HG03060 (cell line): ENCODE data around the gene RCBTB2.

Experiments
- ATAC-seq: cut with Tn5 transposase; IDR thresholded peaks from one replicate; pipeline ENCODE4 v1.9.1; 2021; ENCODE audit warnings: low read depth, moderate number of reproducible peaks; ENCODE audit not compliant: unreplicated experiment

Gene RCBTB2

DNA sequence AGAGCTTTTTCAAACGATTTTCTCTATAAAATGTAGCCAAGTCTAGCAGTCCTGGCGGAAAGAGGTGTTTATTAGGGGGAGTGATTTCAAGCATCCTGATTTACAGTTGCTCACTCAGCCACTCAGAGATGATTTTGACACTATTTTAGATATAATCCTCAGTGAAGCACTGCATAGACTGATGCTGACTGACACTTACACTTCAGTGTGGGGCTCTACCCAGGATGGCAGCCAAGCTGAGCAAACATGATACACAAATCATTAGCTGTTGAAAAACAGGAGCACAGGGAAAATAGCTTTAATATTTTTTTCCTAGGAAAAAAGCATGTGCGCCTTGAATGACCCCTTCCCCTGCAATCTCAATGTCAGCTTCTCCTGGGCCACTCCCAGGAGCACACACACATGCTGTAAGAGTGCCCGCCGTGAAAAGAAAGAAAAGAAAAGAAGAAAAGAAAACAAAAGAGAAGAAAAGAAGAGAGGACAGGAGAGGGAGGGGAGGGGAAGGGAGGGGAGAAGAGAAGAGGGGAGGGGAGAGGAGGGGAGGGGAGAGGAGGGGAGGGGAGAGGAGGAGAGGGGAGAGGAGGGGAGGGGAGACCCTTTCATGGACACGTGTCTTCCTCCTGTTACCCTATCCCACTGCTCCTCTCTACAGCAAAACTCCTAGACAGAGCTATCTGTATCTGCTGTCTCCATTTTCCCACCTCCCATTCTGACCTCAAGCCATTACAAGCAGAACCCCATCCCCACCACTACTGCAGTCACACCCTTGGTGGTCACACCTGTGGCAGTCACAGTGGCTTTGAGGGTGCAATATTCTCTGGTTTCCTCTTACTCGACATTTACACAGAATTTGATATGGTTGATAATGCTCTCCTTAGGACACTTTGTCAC is 36.4 kb downstream of the RCBTB2 start:
- ATAC-seq: no peak

DNA sequence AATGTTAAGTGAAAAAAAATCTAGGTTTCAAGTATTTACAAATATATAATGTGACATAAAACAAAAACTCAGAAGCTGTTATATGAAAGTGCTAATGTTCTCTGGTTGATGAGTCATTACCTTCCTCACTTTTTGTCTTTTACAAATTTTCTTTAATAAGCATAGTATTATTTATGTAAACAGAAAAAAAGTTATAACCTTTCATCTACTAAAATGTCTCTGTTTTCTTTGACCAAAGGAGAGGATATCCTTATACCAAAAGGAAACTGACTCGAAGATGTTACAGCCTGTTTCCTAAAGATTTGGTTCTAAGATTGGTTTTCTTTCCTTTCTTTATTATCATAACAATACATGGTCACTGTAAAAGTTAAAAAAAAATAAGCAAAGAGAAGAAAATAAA is 38.0 kb downstream of the RCBTB2 start:
- no peak for ATAC-seq

DNA sequence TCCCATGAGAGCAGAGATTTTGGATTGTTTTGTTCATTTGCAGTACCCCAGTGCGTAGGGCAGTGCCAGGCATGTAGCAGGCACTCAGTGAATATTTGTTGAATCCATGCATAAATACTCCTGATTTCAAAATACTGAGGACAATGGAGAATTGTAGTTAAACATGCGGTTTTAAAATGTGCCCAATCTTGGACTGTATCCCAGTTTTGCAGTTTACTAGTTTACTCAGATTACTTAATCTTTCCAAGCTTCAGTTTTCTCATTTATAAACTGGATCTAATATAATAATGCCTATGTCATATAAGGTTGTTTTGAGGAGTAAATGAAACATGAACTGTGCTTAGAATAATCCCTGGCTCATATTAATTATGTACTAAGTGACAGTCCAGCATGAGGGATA is 39.0 kb downstream of the RCBTB2 start:
- ATAC-seq: no peak

DNA sequence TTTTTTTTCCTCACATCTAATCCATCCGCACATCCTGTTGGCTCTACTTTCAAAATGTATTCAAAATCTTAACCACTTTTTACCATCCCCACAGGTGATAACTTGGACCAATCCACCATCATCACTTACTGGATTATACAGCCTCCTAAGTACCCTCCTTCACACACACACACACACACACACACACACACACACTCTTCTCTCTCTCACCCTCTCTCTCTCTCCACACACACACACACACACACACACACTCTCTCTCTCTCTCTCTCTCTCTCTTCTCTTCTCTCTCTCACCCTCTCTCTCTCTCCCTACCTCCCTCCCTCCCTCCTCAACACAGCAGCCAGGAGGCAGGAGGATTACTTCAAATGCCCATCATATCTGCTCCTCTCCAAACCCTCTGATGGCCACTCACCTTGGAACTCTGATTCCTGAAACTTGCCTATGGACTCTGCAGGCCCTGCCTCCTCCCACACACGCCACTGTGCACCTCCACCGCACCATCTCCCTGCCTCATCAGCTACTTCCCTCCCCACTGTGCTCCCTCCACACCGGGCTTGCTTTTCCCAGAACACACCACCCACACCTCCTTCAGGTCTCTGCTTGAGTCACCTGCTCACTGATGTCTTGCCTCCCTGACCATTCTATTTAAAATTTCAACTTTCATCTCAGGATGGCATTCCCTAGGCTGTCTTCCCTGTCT is 39.7 kb downstream of the RCBTB2 start:
- no peak for ATAC-seq

DNA sequence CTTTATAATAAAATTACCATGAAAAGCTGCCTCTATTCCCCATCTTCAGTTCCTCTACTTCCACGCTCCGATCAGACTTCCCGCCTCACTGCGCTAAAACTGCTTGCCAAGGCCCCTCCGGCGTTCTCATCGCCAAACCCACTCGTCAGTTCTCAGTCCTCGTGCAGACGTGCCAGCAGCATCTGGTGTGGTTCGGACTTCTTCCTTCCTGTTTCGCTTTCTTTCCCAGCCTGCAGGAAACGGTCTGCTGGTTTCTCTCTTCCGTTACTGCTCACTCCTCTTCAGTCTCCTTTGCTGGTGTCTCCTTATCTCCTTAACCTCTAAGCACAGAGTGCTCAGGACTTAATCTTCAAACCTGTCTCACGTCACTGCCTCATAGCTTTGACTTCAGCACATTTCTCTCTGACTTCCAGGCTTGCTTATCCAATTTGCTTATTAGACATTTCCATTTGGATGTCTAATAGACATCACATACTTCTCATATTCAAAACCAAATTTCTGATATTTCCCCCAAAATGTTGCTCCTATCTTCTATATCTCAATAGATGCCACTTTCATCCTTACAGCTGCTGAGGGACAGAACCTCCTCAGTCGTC is 40.3 kb downstream of the RCBTB2 start:
- ATAC-seq: peak; percentile 53

DNA sequence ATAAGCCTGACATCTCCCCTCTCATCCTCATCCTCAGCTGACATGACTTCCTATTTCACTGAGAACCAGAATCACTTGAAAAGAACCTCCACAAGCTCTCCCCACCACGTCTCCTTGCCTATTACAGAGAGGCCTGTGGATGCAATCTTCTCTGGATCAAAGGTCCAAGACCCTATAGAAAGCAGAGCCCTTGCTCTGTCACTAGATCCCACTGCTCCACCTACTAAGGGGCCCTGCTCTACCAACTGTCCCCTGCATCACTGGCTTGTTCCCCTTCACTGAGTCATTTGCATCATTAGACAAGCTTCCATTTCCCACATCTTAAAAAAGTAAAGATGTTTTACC is 40.8 kb downstream of the RCBTB2 start:
- ATAC-seq: peak; percentile 39

DNA sequence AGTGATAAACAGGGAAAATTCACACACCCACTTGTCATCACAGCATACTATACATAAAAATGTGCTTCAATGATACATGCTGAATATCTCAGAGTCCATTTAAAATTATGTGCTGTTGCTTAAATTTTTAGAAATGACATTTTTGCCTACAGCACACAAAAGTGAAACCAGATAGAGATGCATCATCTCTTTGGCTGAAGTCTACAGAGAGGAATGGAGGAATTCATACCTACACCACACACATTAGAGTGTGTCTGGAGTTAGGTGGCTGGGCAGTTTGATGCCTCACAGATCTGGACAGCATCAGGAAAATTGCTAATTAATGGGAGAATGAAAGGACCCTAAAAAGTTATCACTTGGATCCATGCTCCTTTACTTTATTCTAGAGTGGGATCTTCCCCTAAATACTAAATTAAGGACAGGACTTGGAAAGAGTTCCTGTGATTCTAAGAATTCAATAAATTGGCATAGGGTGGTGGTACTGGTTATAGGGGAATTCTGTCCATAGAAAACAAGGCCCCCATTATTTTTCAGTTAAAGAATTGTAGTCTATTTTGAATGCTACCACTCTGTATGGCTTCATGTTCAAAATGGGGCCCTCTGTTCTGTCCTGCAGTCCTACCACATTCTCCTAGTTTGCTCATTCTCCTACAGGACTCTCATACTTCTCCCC is 41.3 kb downstream of the RCBTB2 start:
- no peak for ATAC-seq

DNA sequence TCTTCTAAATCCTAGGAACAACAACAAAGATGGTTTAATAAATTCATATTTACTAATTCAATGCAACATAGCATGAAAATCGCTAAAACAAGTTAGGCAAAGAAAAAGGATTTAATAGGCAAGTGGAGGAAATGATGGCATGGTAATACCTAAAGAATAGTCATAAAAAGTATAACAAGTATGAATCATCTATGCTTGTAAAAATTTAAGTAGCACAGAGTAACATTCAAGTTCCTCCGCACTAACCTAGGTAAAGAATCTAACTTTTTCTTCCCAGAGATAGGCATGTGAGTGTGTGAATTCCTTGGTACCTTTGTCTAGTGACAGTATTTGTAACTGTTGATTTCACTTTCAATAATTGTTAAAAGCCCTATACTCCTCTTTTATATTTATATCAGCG is 42.6 kb downstream of the RCBTB2 start:
- no peak for ATAC-seq

DNA sequence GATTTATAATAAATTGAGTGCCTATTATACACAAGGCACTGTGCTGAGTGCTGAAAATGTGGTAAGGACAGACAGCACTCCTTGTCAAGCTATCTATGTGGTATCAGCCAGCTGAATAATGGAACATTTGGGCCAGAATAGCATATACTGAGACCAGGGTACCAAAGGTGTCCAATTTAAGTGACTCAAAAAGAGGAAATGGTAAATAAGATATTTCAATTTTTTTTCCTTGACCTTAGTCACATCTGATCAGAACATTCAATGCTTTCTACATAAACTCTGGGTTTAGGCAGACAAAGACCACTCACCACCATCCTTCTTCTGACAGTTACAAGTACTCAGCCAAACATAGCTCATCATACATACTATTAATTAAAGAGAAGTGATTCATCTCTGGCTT is 43.2 kb downstream of the RCBTB2 start:
- no peak for ATAC-seq

DNA sequence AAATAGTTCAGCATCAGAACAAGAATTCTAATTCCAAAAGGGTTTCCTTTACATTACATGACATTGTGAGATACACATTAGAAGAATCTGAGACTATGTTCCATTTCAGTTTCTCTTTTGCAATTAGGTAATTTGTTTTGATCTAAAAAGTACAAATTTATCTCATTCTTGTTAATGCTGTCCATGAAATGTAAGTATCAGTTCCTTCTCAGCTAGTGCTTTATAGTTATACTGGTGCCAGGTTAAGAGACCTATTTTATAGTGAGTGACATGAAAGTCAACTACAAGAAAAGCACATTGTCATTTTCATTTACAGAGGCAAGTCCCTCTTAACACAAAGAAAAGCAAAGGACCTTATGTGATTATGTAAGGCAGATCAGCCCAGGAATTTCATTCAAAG is 43.9 kb downstream of the RCBTB2 start:
- no peak for ATAC-seq

DNA sequence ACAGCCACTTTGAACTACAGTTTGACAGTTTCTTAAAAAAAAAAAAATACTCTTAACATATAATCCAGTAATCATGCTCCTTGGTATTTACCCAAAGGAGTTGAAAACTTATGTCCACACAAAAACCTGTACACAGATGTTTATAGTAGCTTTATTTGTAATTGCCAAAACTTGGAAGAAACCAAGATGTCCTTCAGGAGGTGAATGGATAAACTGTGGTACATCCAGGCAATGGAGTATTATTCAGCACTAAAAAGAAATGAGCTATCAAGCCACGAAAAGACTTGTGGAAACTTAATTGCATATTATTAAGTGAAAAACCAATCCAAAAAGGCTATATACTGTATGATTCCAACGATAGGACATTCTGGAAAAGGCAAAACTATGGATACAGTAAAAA is 44.9 kb downstream of the RCBTB2 start:
- no peak for ATAC-seq

DNA sequence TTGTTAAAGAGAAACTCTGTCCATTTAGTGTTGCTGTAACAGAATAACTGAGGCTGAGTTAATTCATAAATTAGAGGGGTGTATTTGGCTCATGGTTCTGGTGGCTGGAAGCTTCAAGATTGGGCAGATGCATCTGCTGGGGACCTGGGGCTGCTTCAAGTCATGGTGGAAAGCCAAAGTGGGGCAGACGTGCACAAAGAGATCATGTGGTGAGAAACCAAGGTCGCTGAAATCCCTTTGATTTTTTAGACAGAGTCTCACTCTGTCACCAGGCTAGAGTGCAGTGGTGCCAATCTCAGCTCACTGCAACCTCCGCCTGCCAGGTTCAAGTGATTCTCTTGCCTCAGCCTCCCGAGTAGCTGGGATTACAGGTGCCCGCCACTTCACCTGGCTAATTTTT is 46.0 kb downstream of the RCBTB2 start:
- no peak for ATAC-seq

DNA sequence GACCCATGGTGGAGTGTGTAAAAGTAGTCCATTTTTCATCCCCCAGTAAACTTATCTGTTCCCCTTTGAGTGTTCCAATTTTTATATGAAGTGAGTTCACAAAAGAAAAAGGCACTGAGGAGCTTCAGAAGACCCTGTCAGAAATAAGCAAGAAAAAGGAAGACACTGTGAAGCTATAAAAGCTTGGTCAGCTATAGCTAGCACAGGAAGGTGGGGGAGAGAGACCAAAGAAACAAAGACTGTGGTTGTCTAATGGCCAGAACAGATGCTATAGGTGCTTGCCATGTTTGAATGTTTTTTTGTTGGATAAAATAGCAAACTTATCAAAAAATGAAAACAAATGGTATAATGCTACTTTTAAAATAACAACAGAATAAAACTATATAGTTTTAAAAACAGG is 46.5 kb downstream of the RCBTB2 start:
- no peak for ATAC-seq

DNA sequence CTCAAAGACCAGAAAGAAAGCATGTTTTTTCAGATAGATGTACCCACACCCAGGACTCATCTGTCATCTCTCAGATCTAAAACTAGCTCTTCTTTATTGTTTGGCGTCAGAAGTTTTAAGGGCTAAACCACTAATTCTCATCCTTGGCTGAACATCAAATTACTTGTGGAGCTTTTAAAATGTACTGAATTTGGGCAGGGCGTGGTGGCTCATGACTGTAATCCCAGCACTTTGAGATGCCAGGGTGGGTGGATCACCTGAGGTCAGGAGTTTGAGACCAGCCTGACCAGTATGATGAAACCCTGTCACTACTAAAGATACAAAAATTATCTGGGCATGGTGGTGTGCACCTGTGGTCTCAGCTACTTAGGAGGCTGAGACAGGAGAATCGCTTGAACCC is 47.4 kb downstream of the RCBTB2 start:
- no peak for ATAC-seq

DNA sequence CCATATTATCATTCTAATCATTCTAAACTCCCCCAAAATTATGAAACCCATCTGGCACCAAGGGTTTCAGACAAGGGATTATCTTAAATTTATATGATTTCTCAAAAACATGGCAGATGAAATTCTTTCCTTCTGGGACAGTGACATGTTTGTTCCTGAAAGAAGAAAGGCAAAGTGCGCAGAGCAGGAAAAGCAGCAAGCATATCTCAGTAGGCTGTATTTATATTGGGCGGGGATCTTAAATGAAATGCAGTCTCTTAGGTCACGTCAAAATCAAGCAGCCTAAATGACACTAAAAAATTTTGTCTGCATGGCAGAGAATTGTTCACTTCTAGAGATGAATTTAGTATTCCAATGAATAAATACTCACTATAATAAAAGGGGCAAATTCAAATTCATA is 49.3 kb downstream of the RCBTB2 start:
- ATAC-seq: no peak

DNA sequence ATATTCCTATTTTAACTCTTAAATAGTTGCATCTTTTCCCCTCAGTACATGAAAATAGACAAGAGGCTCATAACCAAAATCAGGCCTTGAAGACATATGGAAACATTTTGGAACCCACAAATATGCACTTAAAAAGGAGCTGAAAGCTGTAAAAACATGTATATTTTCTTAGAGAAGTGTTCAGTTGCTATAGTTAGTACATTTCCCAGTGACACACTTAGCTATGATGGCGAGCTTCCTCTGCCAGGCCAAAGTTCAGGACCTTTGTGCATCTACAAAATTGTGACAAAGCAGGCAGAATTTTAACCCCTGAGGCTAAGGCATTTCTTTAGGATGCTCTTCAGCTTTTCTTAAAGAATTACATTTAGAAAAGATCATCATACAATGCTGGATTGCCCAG is 54.5 kb downstream of the RCBTB2 start:
- ATAC-seq: no peak

DNA sequence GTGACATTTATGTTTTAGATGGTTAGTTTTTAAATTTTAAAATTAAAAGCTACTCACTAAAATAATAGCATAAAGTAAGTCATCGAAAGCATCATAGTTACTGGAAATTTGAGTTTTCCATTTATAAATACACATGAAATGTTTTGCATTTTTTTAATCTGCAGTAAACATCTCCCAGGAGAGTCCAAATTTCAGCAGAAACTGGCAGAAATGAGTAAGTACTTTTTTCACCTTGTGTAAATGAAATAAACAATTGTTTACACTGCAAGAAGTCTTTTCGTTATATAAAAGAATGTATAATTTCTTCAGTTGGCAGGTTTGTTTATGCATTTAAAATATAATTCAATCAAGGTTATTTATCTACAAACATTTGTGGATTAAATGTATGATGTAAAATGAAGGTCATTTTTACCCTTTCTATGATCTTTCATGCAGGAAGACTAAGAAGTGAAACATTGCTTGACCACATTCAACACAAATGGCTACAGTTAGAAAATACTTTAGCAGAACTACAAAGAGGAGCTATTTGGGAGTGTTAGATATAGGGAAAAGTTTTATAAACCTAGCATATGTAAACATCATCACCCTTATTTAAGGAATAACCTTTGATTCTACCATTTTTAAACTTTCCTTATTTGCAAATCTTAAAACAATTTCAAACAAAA is 55.6 kb downstream of the RCBTB2 start:
- no peak for ATAC-seq

DNA sequence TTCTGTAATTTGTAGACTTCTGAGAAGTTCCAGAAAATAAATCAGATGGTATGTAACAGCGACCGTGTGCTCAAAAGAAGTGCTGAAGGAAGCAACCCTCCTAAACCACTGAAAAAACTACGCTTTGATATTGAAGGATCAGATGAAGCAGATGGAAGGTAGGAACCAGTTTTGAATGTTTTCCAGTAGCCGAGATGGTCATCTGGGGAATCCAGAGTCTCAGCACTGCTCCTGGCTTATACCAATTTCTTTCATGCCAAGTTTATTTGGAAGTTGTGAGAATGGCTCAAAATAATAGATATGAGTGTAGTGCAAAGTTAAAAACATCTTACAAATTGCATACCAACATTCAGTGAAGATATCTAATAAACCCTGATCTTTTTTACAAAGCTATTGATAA is 56.2 kb downstream of the RCBTB2 start:
- ATAC-seq: no peak

DNA sequence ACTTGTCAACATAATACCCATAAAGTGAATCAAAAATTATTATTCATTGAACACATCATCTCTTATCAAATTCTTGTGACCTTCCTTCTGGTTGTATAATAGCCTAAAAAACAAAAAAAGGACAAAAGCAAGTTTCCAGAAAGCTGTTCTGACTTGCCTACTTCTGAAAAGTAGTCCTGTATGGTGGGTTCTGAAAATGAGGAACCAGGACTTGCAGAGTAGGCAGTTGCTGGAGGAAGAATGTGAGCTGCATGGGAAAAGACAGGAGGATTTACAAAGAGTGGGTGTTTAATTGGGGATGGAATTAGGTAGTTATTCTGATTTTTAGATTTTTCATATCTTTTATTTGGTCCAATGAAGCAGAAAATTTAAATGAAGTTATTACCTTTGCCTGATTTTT is 56.7 kb downstream of the RCBTB2 start:
- ATAC-seq: no peak

DNA sequence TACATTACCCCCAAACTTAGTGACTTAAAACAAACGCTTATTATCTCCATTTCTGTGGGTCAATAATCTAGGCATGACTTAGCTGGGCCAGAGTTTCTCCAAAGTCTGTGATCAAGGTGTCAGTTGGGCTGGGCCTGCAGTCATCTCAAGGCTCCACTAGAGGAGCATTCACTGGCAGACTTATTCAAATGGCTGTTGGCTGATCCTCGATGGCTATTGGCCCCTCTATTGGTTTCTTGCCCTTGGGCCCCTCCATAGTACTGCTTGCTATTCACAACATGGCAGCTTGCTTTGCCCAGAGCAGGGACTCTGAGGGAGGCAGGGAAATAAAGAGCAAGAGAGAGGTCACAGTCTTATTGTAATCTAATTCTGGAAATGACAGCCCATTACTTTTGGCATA is 57.6 kb downstream of the RCBTB2 start:
- ATAC-seq: no peak
